Measurements from ENCODE around the gene TPK1. TPM values are rescaled to one million over a fixed set of nuclear protein-coding genes. Genes with fewer than 3 reads are reported as not detected.

Gene TPK1
- total RNA-seq, 4 donors from 2014 or later, result 6.8 to 11.9 (median 8.5) TPM

GRCh38 chr7:144738146-144738545 lies 97.7 kb downstream of the TPK1 start:
- Histone ChIP-seq H3K4me3 (no peak overlapping the region), H3K4me1 (no peaks in the 10 kb centered on the region), H3K36me3 (no peaks in the 10 kb centered on the region), H3K27me3 (no peaks in the 10 kb centered on the region), H3K9me3 (no peaks in the 10 kb centered on the region), H3K27ac (no peak overlapping the region)
- 29 to 55% methylated on average over 3 of the region's 3 CpGs for WGBS, 2 donors (ENCODE audit: low coverage in 1 of 2)
- no peak for ATAC-seq
- TF ChIP-seq, protein P1, sequence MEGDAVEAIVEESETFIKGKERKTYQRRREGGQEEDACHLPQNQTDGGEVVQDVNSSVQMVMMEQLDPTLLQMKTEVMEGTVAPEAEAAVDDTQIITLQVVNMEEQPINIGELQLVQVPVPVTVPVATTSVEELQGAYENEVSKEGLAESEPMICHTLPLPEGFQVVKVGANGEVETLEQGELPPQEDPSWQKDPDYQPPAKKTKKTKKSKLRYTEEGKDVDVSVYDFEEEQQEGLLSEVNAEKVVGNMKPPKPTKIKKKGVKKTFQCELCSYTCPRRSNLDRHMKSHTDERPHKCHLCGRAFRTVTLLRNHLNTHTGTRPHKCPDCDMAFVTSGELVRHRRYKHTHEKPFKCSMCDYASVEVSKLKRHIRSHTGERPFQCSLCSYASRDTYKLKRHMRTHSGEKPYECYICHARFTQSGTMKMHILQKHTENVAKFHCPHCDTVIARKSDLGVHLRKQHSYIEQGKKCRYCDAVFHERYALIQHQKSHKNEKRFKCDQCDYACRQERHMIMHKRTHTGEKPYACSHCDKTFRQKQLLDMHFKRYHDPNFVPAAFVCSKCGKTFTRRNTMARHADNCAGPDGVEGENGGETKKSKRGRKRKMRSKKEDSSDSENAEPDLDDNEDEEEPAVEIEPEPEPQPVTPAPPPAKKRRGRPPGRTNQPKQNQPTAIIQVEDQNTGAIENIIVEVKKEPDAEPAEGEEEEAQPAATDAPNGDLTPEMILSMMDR (IDR thresholded peaks at IDR 0.05), result no peak
- TF ChIP-seq POLR2A (IDR thresholded peaks at IDR 0.05) (no peak), EP300 (IDR thresholded peaks at IDR 0.05) (no peak), POLR2AphosphoS5 (IDR thresholded peaks at IDR 0.05) (no peak)

GRCh38 chr7:144736880-144737493 lies 98.9 kb downstream of the TPK1 start:
- Histone ChIP-seq H3K27ac (no peak overlapping the region), H3K27me3 (no peaks in the 10 kb centered on the region), H3K36me3 (no peaks in the 10 kb centered on the region), H3K9me3 (no peaks in the 10 kb centered on the region), H3K4me1 (no peaks in the 10 kb centered on the region), H3K4me3 (no peak overlapping the region)
- TF ChIP-seq POLR2AphosphoS5 (IDR thresholded peaks at IDR 0.05) (no peak), EP300 (IDR thresholded peaks at IDR 0.05) (no peak), POLR2A (IDR thresholded peaks at IDR 0.05) (no peak)
- TF ChIP-seq, protein P1 (IDR thresholded peaks at IDR 0.05), result no peak
- 36 to 55% methylated on average over 1 of the region's 1 CpG for WGBS, 2 donors (ENCODE audit: low coverage in 1 of 2)
- no peak for ATAC-seq

DNA sequence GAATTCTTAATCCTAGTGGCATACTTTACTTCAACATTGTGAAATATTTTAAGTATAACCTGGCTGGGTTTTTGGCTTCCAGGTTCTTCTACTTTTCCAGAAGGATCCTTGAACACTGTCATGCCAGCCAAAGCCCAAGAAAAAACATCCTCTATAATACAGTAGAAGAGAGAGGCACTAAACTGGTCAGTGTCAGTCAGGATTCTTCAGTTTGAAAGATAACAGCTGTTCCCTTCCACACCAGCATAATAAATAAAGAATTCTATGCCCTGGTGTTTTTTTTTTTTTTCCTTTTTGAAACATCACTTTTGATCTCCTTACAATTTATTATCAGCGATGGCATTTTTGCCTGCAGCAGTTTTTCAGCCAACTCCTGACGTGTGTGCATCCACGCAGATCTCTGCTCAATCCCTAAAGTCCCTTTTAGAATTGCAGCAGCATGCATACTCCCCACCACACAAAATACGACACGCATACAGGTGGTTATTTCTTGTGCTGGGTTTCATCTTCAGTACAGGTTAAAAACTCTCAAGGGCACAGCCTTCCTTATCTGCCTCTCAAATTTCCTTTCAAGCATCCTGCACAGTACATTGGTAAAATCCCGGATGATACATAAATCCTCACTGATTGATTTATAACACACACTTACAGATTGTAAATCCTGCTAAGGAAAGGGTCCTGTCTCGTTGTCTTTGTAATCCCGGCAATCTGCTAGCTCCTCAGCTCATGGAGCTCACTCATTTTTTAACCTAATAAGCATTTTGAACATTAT lies 100.2 kb downstream of the TPK1 start:
- Histone ChIP-seq H3K9me3 (no peaks in the 10 kb centered on the region), H3K27me3 (no peaks in the 10 kb centered on the region), H3K4me1 (no peaks in the 10 kb centered on the region), H3K36me3 (no peaks in the 10 kb centered on the region), H3K4me3 (no peak overlapping the region), H3K27ac (no peak overlapping the region)
- TF ChIP-seq, protein P1 (IDR thresholded peaks at IDR 0.05), result no peak
- no peak for ATAC-seq
- WGBS, 2 donors (ENCODE audit: low coverage in 1 of 2), result 55 to 57% methylated on average over 8 of the region's 8 CpGs

GRCh38 chr7:144731661-144732351 lies 104.0 kb downstream of the TPK1 start:
- WGBS, 2 donors (ENCODE audit: low coverage in 1 of 2), result 79 to 93% methylated on average over 6 of the region's 6 CpGs
- Histone ChIP-seq H3K27ac (no peak overlapping the region), H3K36me3 (no peaks in the 10 kb centered on the region), H3K27me3 (no peaks in the 10 kb centered on the region), H3K4me1 (no peaks in the 10 kb centered on the region), H3K9me3 (no peaks in the 10 kb centered on the region), H3K4me3 (no peak overlapping the region)
- TF ChIP-seq POLR2AphosphoS5 (IDR thresholded peaks at IDR 0.05) (no peak), EP300 (IDR thresholded peaks at IDR 0.05) (no peak), POLR2A (IDR thresholded peaks at IDR 0.05) (no peak)
- TF ChIP-seq, protein P1 (IDR thresholded peaks at IDR 0.05), result no peak
- no peak for ATAC-seq

All from gastroesophageal sphincter (tissue), 4 donors.